ENCODE results near the gene CFH. TPM values are rescaled to one million over a fixed set of nuclear protein-coding genes. Genes with fewer than 3 reads are reported as not detected.
"Not testable (repeated sequence)": the region's sequence is repeated elsewhere in the genome, so short reads cannot be mapped to it uniquely, and the experiment has no call there.

Gene CFH
- total RNA-seq, 1 donor from 2014 or later = 30.3 TPM

GRCh38 chr1:196667131-196667530, 15.3 kb downstream of the CFH start:
- no peak for DNase-seq (ENCODE audit: low read depth)

GRCh38 chr1:196669051-196669450, 17.2 kb downstream of the CFH start:
- DNase-seq (ENCODE audit: low read depth) = no peak

GRCh38 chr1:196669693-196670092, 17.9 kb downstream of the CFH start:
- DNase-seq (ENCODE audit: low read depth) = no peak

- DNase-seq (ENCODE audit: low read depth) = no peak
Observed at GRCh38 chr1:196674908-196675307, 23.1 kb downstream of the CFH start.

GRCh38 chr1:196677781-196678509, 26.1 kb downstream of the CFH start:
- DNase-seq (ENCODE audit: low read depth) = no peak

- peak; percentile 27 for DNase-seq (ENCODE audit: low read depth)
Observed at GRCh38 chr1:196678510-196678884, 26.7 kb downstream of the CFH start.

GRCh38 chr1:196680107-196680506, 28.3 kb downstream of the CFH start:
- no peak for DNase-seq (ENCODE audit: low read depth)

GRCh38 chr1:196684476-196684875, 32.6 kb downstream of the CFH start:
- DNase-seq (ENCODE audit: low read depth) = no peak

GRCh38 chr1:196685506-196685905, 33.7 kb downstream of the CFH start:
- DNase-seq (ENCODE audit: low read depth) = no peak

- DNase-seq (ENCODE audit: low read depth) = no peak
Observed at GRCh38 chr1:196689001-196689400, 37.2 kb downstream of the CFH start.

GRCh38 chr1:196690582-196690981, 38.7 kb downstream of the CFH start:
- no peak for DNase-seq (ENCODE audit: low read depth)

GRCh38 chr1:196698993-196699392, 47.1 kb downstream of the CFH start:
- DNase-seq (ENCODE audit: low read depth) = no peak

GRCh38 chr1:196701144-196701543, 49.3 kb downstream of the CFH start:
- DNase-seq (ENCODE audit: low read depth) = no peak

GRCh38 chr1:196709892-196710291, 58.0 kb downstream of the CFH start:
- not testable (repeated sequence) for DNase-seq (ENCODE audit: low read depth)

GRCh38 chr1:196717868-196718267, 66.0 kb downstream of the CFH start:
- DNase-seq (ENCODE audit: low read depth) = no peak

GRCh38 chr1:196723325-196724185, 71.7 kb downstream of the CFH start:
- peak; percentile 40 for DNase-seq (ENCODE audit: low read depth)

GRCh38 chr1:196732526-196732925, 80.7 kb downstream of the CFH start:
- DNase-seq (ENCODE audit: low read depth) = no peak

GRCh38 chr1:196733091-196733970, 81.5 kb downstream of the CFH start:
- no peak for DNase-seq (ENCODE audit: low read depth)

- DNase-seq (ENCODE audit: low read depth) = no peak
Observed at GRCh38 chr1:196734006-196734405, 82.2 kb downstream of the CFH start.

- no peak for DNase-seq (ENCODE audit: low read depth)
Observed at GRCh38 chr1:196734460-196734859, 82.6 kb downstream of the CFH start.

- DNase-seq (ENCODE audit: low read depth) = no peak
Observed at GRCh38 chr1:196738730-196739129, 86.9 kb downstream of the CFH start.

- DNase-seq (ENCODE audit: low read depth) = peak; percentile 28
Observed at GRCh38 chr1:196743244-196743643, 91.4 kb downstream of the CFH start.
